ENCODE measurements around the gene MMRN2. TPM values are rescaled to one million over a fixed set of nuclear protein-coding genes. Genes with fewer than 3 reads are reported as not detected.

Gene MMRN2
- total RNA-seq, 4 donors from 2014 or later = 27.6 to 81.2 (median 61.9) TPM

DNA sequence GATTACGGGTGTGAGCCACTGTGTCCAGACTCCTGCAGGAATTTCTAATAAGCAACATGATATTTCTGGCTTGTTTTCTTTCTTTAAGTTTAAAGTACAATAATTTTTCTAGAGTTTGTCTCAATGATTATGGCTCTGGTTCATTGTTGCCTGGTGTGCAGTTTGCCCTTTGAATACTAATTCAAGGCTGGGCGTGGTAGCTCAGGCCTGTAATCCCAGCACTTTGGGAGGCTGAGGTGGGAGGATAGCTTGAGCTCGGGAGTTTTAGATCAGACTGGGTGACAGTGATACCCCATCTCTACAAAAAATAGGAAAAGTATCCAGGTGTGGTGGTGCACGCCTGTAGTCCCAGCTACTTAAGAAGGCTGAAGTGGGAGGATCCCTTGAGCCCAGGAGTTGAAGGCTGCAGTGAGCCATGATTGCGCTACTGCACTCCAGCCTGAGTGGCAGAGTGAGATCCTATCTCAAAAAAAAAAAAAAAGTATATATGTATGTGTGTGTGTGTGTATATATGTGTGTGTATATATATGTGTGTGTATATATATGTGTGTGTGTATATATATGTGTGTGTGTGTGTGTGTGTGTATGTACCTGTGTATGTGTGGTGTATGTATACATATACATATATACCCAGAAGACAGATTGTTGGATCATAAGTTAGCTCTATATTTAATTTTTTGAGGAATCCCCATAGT lies 19.1 kb upstream of the MMRN2 start:
- Histone ChIP-seq H3K27me3 (no peaks in the 10 kb centered on the region), H3K9me3 (no peaks in the 10 kb centered on the region), H3K4me1 (peaks cover 0 to 56% (median 20%) of the 10 kb centered on the region in 4 donors), H3K4me3 (no peak overlapping the region), H3K36me3 (no peaks in the 10 kb centered on the region), H3K27ac (peak overlapping the region in 1 of 4 donors; percentile 100)
- DNase-seq (ENCODE audit: low spot score in 2 of 2) = no peak
- WGBS, 2 donors = 97 to 98% methylated on average over 5 of the region's 5 CpGs
- no peak for TF ChIP-seq EP300 (IDR thresholded peaks at IDR 0.05)
- no peak for TF ChIP-seq POLR2A (IDR thresholded peaks at IDR 0.05)
- TF ChIP-seq, protein P1, sequence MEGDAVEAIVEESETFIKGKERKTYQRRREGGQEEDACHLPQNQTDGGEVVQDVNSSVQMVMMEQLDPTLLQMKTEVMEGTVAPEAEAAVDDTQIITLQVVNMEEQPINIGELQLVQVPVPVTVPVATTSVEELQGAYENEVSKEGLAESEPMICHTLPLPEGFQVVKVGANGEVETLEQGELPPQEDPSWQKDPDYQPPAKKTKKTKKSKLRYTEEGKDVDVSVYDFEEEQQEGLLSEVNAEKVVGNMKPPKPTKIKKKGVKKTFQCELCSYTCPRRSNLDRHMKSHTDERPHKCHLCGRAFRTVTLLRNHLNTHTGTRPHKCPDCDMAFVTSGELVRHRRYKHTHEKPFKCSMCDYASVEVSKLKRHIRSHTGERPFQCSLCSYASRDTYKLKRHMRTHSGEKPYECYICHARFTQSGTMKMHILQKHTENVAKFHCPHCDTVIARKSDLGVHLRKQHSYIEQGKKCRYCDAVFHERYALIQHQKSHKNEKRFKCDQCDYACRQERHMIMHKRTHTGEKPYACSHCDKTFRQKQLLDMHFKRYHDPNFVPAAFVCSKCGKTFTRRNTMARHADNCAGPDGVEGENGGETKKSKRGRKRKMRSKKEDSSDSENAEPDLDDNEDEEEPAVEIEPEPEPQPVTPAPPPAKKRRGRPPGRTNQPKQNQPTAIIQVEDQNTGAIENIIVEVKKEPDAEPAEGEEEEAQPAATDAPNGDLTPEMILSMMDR (IDR thresholded peaks at IDR 0.05) = no peak

DNA sequence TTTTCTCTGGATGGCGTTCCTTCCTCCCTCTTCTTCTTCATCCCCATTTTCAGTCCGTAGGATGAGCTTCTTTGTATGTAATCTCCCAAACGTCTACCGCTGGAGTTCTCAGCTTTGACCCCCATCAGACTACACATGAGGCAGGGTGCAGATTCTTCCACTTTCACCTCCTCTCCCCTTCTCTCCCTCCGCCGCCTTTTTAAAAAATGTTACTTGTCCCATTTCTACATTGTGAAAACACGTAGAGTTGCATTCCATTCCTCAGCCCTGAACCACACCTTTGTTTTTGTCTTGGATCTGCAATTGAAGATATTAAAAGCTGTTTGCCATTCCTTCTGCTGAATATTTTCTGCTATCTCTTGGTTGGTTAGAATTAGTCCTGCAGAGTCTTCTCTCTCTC lies 17.1 kb upstream of the MMRN2 start:
- 58 to 61% methylated on average over 7 of the region's 7 CpGs for WGBS, 2 donors
- DNase-seq (ENCODE audit: low spot score in 2 of 2) = no peak
- TF ChIP-seq POLR2A (IDR thresholded peaks at IDR 0.05) = no peak
- TF ChIP-seq, protein P1 (IDR thresholded peaks at IDR 0.05) = no peak
- TF ChIP-seq EP300 (IDR thresholded peaks at IDR 0.05) = peak in 1 of 2 donors; percentile 31
- peak overlapping the region in 3 of 4 donors; percentile 94 to 100 (median 98) for H3K27ac ChIP-seq
- peak overlapping the region in 1 of 4 donors; percentile 20 for H3K4me3 ChIP-seq
- H3K36me3 ChIP-seq = no peaks in the 10 kb centered on the region
- no peaks in the 10 kb centered on the region for H3K9me3 ChIP-seq
- peaks cover 0 to 51% (median 17%) of the 10 kb centered on the region in 4 donors for H3K4me1 ChIP-seq
- no peaks in the 10 kb centered on the region for H3K27me3 ChIP-seq

DNA sequence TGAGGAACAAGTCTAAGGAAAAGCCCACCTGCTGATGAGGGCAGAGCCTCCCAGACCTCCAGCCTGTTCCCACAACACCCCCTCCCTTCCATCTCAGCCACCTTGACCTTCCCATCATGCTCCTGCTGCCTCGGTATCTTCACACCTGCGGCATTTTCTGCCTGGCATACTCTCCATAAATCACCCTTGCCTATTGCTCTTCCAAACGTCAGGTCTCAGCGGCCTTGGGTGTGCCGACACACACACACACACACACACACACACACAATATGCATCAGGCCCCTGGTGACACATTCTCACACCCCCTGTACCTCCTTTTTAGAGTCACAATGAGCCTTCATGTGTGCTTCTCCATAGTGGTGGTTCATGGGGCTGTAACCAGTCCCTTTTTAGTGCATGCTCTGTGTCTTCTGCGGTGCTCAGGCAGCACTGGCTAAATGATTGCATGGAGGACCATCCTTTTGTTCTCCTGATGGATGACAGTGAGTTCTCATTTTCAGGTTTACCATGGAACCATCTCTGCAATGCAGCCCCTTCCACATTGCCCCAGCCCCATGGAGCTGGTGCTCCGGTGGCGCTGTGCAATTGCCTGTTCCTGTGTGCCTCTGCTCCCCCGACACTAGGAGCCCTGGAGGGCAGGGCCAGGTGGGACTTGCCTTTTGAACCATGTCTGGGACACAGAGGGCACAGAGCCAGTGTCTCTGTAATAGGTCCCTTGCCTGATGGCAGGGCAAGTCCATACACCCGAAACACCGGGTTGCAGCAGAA lies 15.4 kb upstream of the MMRN2 start:
- no peaks in the 10 kb centered on the region for H3K9me3 ChIP-seq
- no peak overlapping the region for H3K4me3 ChIP-seq
- no peaks in the 10 kb centered on the region for H3K36me3 ChIP-seq
- no peak for DNase-seq (ENCODE audit: low spot score in 2 of 2)
- H3K27ac ChIP-seq = peak overlapping the region; percentile 94 to 100 (median 97)
- H3K4me1 ChIP-seq = peaks cover 0 to 48% (median 24%) of the 10 kb centered on the region in 4 donors
- TF ChIP-seq, protein P1 (IDR thresholded peaks at IDR 0.05) = no peak
- TF ChIP-seq POLR2A (IDR thresholded peaks at IDR 0.05) (no peak), EP300 (IDR thresholded peaks at IDR 0.05) (no peak)
- H3K27me3 ChIP-seq = no peaks in the 10 kb centered on the region
- 89 to 93% methylated on average over 10 to 11 of the region's 11 CpGs for WGBS, 2 donors

DNA sequence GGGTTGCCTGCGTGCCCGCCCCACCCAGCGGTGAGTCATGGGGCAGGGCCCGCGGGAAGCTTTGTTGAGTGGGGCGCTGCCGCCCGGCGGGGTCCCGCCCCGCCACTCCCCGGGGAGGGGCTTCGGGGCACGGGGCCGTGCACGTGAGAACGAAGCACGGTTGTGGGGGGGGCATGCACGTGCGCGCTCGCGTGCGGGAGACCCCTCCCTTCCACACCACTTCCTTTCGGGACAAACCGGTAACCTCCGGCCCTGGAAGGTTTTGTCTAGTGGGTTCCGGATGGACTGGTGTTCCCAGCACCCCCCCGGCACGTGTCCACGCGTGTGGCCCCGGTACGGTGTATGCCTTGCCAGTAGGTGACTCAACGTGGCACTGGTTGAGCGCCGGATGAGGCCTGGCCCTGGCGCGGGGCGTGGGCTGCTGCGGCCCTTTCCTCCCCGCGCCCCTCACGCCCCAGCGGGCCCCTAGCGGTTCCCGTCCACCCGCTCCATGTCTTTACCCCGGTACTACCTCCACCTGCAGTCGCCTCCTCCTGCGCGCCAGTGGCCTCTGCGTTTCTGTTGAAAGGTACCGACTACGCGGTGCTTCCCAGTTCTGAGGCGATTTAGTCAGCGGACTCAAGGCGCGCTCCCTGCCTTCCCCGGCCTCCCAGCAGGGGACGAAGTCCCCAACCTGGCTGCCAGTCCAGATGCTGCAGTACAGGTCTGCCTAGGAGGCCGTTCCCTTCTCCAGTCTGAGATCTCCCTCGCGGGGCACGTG lies 14.0 kb upstream of the MMRN2 start:
- Histone ChIP-seq H3K4me3 (peak overlapping the region; percentile 64 to 85 (median 80)), H3K36me3 (no peaks in the 10 kb centered on the region), H3K27me3 (no peaks in the 10 kb centered on the region), H3K27ac (peak overlapping the region; percentile 94 to 100 (median 97)), H3K4me1 (peaks cover 0 to 57% (median 37%) of the 10 kb centered on the region in 4 donors), H3K9me3 (no peaks in the 10 kb centered on the region)
- TF ChIP-seq EP300 (IDR thresholded peaks at IDR 0.05) (peak; percentile 93 to 99), POLR2A (IDR thresholded peaks at IDR 0.05) (no peak)
- TF ChIP-seq, protein P1 (IDR thresholded peaks at IDR 0.05) = peak in 2 of 5 experiments; percentile 34 to 35
- peak; percentile 91 to 93 for DNase-seq (ENCODE audit: low spot score in 2 of 2)
- WGBS, 2 donors = 17 to 25% methylated on average over 21 to 44 of the region's 66 CpGs
